Natural killer cell (primary cell): ENCODE data around the gene SLC1A4. TPM values are rescaled to one million over a fixed set of nuclear protein-coding genes. Genes with fewer than 3 reads are reported as not detected.

Source experiments
- ATAC-seq, 3 donors: fragments of 150-1000 bp in 2 of 3; fragments of 200-7000 bp in 1 of 3; cut with Tn5 transposase; 1 replicate in 1 of 3; 2 replicates in 2 of 3; pipeline ENCODE4 v1.10.0; 2021; ENCODE audit warnings: mild to moderate bottlenecking in 2 of 3, moderate library complexity in 2 of 3
- DNase-seq, 2 donors: peaks; one replicate each; pipeline versions ENCODE4 v3.0.0 to v3.0.0-alpha.2; 2013 to 2021; ENCODE audit warnings: mixed read lengths in 1 of 2
- H3K27ac ChIP-seq: one replicate; pipeline ENCODE4 v1.5.1; 2013; ENCODE audit warnings: mild to moderate bottlenecking, low read length
- H3K27me3 ChIP-seq: one replicate; pipeline ENCODE4 v1.6.1; 2013; ENCODE audit warnings: low read length; ENCODE audit not compliant: control insufficient read depth, insufficient read depth
- H3K36me3 ChIP-seq: one replicate; pipeline ENCODE4 v1.6.1; 2013; ENCODE audit warnings: low read length; ENCODE audit not compliant: control insufficient read depth, insufficient read depth
- H3K4me1 ChIP-seq: one replicate; pipeline ENCODE4 v1.6.1; 2013; ENCODE audit warnings: low read length; ENCODE audit not compliant: control insufficient read depth, insufficient read depth
- H3K4me3 ChIP-seq: one replicate; pipeline ENCODE4 v1.5.1; 2013; ENCODE audit warnings: low read length
- H3K9me3 ChIP-seq: one replicate; pipeline ENCODE4 v1.6.1; 2013; ENCODE audit warnings: low read length; ENCODE audit not compliant: control insufficient read depth, insufficient read depth
- H3K27ac Mint-ChIP-seq, 2 donors: one replicate each; pipeline ENCODE4 v1.8.0; 2022; ENCODE audit warnings: mild to moderate bottlenecking in 2 of 2, mixed read lengths in 2 of 2, moderate library complexity in 1 of 2
- H3K27me3 Mint-ChIP-seq, 2 donors: one replicate each; pipeline ENCODE4 v1.8.0; 2022; ENCODE audit warnings: low read depth in 2 of 2, mixed read lengths in 2 of 2
- H3K36me3 Mint-ChIP-seq: one replicate; pipeline ENCODE4 v1.8.0; 2022; ENCODE audit warnings: mixed read lengths
- H3K4me1 Mint-ChIP-seq, 2 donors: one replicate each; pipeline ENCODE4 v1.8.0; 2022; ENCODE audit warnings: mixed read lengths in 2 of 2
- H3K4me3 Mint-ChIP-seq: one replicate; pipeline ENCODE4 v1.8.0; 2022; ENCODE audit warnings: mild to moderate bottlenecking, moderate library complexity, mixed read lengths
- H3K9me3 Mint-ChIP-seq, 2 donors: one replicate each; pipeline ENCODE4 v1.8.0; 2022; ENCODE audit warnings: mixed read lengths in 2 of 2
- CTCF ChIP-seq: fragments of 200-600 bp; IDR thresholded peaks from one replicate; pipeline ENCODE4 v1.8.0; 2022; ENCODE audit warnings: antibody characterized with exemption
- WGBS: methylation state at CpG from one replicate; pipeline ENCODE4 v1.1.7; 2013; ENCODE audit warnings: missing lambda C conversion rate; ENCODE audit not compliant: insufficient coverage; 5-methylcytosine and 5-hydroxymethylcytosine counted together
- intact Hi-C: fragments of 100-400 bp; cut with micrococcal nuclease; formaldehyde crosslinking; loops from one replicate; pipeline ENCODE4 v1.14.2; 2022
- total RNA-seq, 4 donors: library from RNA; stranded (reverse); fragments of 120-200 nt in 1 of 4; gene quantifications; one replicate each; pipeline versions ENCODE4 v1.2.3 to v1.2.4, GENCODE V29; 2013 to 2022

Gene SLC1A4
- total RNA-seq, 3 donors from 2014 or later (not counting 1 experiment from before 2014, with no cell fraction given): 3.9 to 13.8 (median 5.6) TPM

DNA sequence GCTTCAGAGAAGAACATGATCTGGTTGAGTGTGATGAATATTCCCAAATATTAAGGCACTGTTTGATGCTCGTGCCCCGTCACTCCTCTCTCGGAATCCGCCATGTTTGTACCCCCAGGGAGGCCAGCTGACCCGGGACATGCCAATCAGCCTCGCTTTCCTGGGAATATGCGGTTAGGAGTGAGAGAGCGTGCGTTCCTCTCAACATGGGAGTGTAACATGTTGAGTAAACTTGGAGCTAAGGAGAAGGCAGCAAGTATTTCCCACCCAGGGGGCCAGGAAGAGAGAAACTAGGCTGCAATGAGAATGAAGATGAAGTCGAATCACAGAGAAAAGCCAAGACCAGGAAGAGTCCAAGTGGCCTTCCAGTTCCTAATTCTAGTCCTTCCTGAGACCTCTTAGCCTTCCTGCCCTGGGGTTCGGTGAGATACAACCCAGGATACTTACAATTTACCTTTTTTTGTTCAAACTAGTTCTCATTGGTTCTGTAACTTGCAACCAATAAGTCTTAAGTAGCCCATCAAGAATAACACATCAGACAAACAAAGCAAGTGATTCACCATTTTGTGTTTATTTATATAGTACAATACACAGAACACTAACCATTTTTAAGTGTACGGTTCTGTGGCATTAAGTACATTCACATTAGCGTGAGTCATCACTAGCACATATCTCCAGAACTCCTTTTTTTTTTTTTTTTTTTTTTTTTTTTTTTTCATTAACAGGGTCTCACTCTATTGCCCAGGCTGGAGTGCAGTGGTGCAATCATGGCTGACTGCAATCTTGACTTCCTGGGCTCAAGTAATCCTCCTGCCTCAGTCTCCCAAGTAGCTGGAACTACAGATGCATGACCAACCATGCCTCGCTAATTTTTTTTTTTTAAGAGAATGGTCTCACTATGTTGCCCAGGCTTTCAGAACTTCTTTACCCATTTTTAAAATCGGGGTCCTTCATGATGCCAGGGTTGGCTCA, 36.4 kb upstream of the SLC1A4 start:
- TF ChIP-seq CTCF: no peak
- Histone ChIP-seq H3K4me3 (no peak overlapping the region), H3K9me3 (no peaks in the 10 kb centered on the region), H3K36me3 (no peaks in the 10 kb centered on the region), H3K27me3 (no peaks in the 10 kb centered on the region), H3K4me1 (no peaks in the 10 kb centered on the region), H3K27ac (no peak overlapping the region)
- Mint-ChIP-seq H3K27me3 (peaks cover 0 to 2% of the 10 kb centered on the region in 2 donors), H3K9me3 (no peaks in the 10 kb centered on the region), H3K4me3 (no peak overlapping the region), H3K4me1 (peaks cover 4 to 6% of the 10 kb centered on the region in 2 donors), H3K36me3 (no peaks in the 10 kb centered on the region), H3K27ac (no peak overlapping the region)
- intact Hi-C loops: no loop called here
- no peak for DNase-seq
- ATAC-seq: no peak
- WGBS: 95% methylated on average over 15 of the region's 15 CpGs

DNA sequence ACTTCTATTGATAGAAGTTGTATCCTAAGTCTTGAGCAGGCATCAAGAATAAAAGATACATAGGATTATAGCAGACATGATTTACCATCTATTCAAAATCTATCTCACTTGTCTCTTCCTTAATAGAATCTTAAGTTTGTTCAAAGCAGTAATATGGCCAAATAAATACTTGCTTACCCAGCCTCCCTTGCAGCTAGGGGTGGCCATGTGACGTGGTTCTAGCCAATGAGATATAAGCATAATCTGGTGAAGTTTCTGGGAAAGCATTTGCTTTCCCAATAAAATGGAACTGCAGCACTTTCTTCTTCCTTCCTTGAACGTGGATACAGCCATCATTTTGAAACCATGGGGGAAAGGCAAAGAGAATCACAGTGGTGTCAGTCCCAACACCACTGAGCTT, 33.7 kb upstream of the SLC1A4 start:
- WGBS: 73% methylated on average over 2 of the region's 2 CpGs
- Mint-ChIP-seq H3K36me3 (no peaks in the 10 kb centered on the region), H3K4me1 (no peaks in the 10 kb centered on the region), H3K4me3 (no peak overlapping the region), H3K9me3 (no peaks in the 10 kb centered on the region), H3K27ac (no peak overlapping the region), H3K27me3 (no peaks in the 10 kb centered on the region)
- no peak for DNase-seq
- Histone ChIP-seq H3K4me3 (no peak overlapping the region), H3K9me3 (no peaks in the 10 kb centered on the region), H3K36me3 (no peaks in the 10 kb centered on the region), H3K27ac (no peak overlapping the region), H3K27me3 (no peaks in the 10 kb centered on the region), H3K4me1 (no peaks in the 10 kb centered on the region)
- ATAC-seq: no peak
- intact Hi-C loops: no loop called here
- TF ChIP-seq CTCF: no peak

DNA sequence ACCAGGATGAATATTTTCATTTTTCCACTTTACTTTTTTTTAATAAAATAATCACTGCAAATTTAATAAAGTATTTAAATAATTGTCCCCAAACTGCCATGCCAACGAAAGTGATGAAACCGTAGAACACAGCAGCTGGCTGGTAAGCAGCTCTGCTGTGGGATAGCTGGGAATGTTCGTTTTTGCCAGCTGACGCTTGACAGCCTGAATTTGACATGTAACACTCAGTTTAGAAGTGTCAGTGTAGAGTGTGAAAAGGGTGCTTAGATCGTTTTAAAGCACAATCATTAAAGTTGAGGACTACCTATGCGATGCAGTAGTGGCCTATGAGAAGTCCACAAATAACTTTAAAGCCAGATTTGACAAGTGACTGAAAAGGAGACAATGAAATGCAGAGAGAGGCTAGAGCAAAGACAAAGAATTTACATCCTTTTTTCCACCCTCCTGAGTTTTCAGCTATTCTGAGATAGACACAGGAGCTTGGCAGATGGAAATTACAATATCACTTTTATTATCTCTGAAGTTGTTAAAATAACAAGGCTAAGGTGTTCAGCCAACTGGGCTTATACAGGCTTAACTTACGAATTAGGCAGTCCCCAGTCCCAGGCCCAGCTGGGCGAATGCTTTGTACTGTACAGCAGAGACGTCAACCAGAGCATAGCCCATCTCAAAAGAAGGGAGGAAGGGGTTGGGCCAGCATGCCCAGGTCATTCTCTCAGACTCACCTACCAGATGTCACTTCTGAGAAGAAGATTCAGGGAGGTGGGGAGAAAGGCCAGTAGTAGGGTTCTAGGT, 31.9 kb upstream of the SLC1A4 start:
- Mint-ChIP-seq H3K27ac (no peak overlapping the region), H3K27me3 (no peaks in the 10 kb centered on the region), H3K36me3 (no peaks in the 10 kb centered on the region), H3K4me1 (no peaks in the 10 kb centered on the region), H3K4me3 (no peak overlapping the region), H3K9me3 (no peaks in the 10 kb centered on the region)
- TF ChIP-seq CTCF: no peak
- H3K4me1 ChIP-seq: no peaks in the 10 kb centered on the region
- ATAC-seq (no peak), DNase-seq (no peak)
- no peak overlapping the region for H3K4me3 ChIP-seq
- no peaks in the 10 kb centered on the region for H3K9me3 ChIP-seq
- intact Hi-C loops: no loop called here
- no peaks in the 10 kb centered on the region for H3K27me3 ChIP-seq
- 88% methylated on average over 9 of the region's 9 CpGs for WGBS
- no peak overlapping the region for H3K27ac ChIP-seq
- no peaks in the 10 kb centered on the region for H3K36me3 ChIP-seq
